DOHH2 (cell line): ENCODE measurements around the gene COLEC12.

ENCODE experiments used
- EZH2phosphoT487 ChIP-seq: fragments of 200-600 bp; sonication (generic); IDR thresholded peaks from 2 replicates; pipeline ENCODE4 v1.6.1; 2017; ENCODE audit warnings: borderline replicate concordance, mild to moderate bottlenecking, antibody characterized with exemption, low read length, moderate library complexity, mixed read lengths
- TF ChIP-seq, protein P1 (sequence below): fragments of 200-600 bp; sonication (generic); IDR thresholded peaks from one replicate; pipeline ENCODE4 v1.5.1; 2014; ENCODE audit warnings: antibody characterized with exemption, mild to moderate bottlenecking, low read depth, low read length; ENCODE audit not compliant: poor library complexity, severe bottlenecking

GRCh38 chr18:273525-273924 is 227.0 kb downstream of the COLEC12 start:
- TF ChIP-seq, protein P1, sequence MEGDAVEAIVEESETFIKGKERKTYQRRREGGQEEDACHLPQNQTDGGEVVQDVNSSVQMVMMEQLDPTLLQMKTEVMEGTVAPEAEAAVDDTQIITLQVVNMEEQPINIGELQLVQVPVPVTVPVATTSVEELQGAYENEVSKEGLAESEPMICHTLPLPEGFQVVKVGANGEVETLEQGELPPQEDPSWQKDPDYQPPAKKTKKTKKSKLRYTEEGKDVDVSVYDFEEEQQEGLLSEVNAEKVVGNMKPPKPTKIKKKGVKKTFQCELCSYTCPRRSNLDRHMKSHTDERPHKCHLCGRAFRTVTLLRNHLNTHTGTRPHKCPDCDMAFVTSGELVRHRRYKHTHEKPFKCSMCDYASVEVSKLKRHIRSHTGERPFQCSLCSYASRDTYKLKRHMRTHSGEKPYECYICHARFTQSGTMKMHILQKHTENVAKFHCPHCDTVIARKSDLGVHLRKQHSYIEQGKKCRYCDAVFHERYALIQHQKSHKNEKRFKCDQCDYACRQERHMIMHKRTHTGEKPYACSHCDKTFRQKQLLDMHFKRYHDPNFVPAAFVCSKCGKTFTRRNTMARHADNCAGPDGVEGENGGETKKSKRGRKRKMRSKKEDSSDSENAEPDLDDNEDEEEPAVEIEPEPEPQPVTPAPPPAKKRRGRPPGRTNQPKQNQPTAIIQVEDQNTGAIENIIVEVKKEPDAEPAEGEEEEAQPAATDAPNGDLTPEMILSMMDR, result no peak
- TF ChIP-seq EZH2phosphoT487, result no peak
